GM12878 (cell line): ENCODE data around the gene C3orf20. TPM values are rescaled to one million over a fixed set of nuclear protein-coding genes. Genes with fewer than 3 reads are reported as not detected.

Experiments
- ATAC-seq: fragments of 200-7000 bp; cut with Tn5 transposase; 3 replicates; pipeline ENCODE4 v1.9.1; 2020; ENCODE audit warnings: mild to moderate bottlenecking, moderate library complexity
- BruUV-seq: library from RNA; stranded (reverse); fragments of 400-500 nt; replicated peaks from 2 replicates; lab custom pipeline; 2021; lab: Mats Ljungman, UMichigan
- CTCF ChIA-PET: fragments of 300-600 bp; sonication (Branson Sonifier 250); formaldehyde crosslinking; extraction: SDS; loops from one replicate; lab custom pipeline; 2021; ENCODE audit warnings: inconsistent platforms; lab: Yijun Ruan, JAX
- POLR2A ChIA-PET: fragments of 350-600 bp; formaldehyde crosslinking; extraction: SDS; loops from one replicate; lab custom pipeline; 2021; ENCODE audit warnings: inconsistent platforms; lab: Charles Lee
- RAD21 ChIA-PET: fragments of 300-600 bp; sonication (Branson Sonifier 250); formaldehyde crosslinking; loops from one replicate; lab custom pipeline; 2023; ENCODE audit warnings: antibody characterized with exemption; ENCODE audit not compliant: unreplicated experiment; lab: Charles Lee
- SMC1A ChIA-PET: fragments of 300-600 bp; sonication (Branson Sonifier 250); formaldehyde crosslinking; loops from one replicate; lab custom pipeline; 2023; ENCODE audit not compliant: unreplicated experiment, uncharacterized antibody; lab: Charles Lee
- DNase-seq: peaks from one replicate; pipeline ENCODE4 v3.0.0-alpha.2; 2011; ENCODE audit warnings: low read depth, low spot score
- FAIRE-seq: peaks from 3 replicates; lab custom pipeline; 2011; peaks lifted over from hg19 to GRCh38; lab: Jason Lieb, UNC
- H2AFZ ChIP-seq: 2 replicates; pipeline ENCODE4 v1.6.0; 2011; ENCODE audit warnings: low read depth, low read length, control low read depth; ENCODE audit not compliant: control insufficient read depth
- H3K27ac ChIP-seq: 2 replicates; pipeline ENCODE4 v1.5.1; 2011; ENCODE audit warnings: control low read depth; ENCODE audit not compliant: control insufficient read depth, insufficient read depth
- H3K27me3 ChIP-seq, 2 experiments: replicated peaks in 1 of 2; 2 replicates each; pipeline versions ENCODE4 v1.6.0 to v1.6.1; 2011; ENCODE audit warnings: low read length in 1 of 2; ENCODE audit not compliant: control insufficient read depth in 2 of 2, insufficient read depth in 2 of 2
- H3K36me3 ChIP-seq, 2 experiments: 2 replicates each; pipeline ENCODE4 v1.5.1; 2011; ENCODE audit warnings: low read length in 1 of 2; ENCODE audit not compliant: control insufficient read depth in 2 of 2, insufficient read depth in 2 of 2
- H3K4me1 ChIP-seq: 2 replicates; pipeline ENCODE4 v1.6.1; 2011; ENCODE audit warnings: mild to moderate bottlenecking, low read length, moderate library complexity, mixed read lengths; ENCODE audit not compliant: control insufficient read depth, insufficient read depth
- H3K4me2 ChIP-seq: 2 replicates; pipeline ENCODE4 v1.6.0; 2011; ENCODE audit warnings: control low read depth; ENCODE audit not compliant: control insufficient read depth, insufficient read depth
- H3K4me3 ChIP-seq: fragments of 200-600 bp; sonication (generic); 2 replicates; pipeline ENCODE4 v1.5.1; 2016
- H3K79me2 ChIP-seq: 2 replicates; pipeline ENCODE4 v1.6.0; 2011; ENCODE audit warnings: low read length; ENCODE audit not compliant: control insufficient read depth, insufficient read depth
- H3K9ac ChIP-seq: 2 replicates; pipeline ENCODE4 v1.8.0; 2011; ENCODE audit warnings: low read length, control low read depth, mixed read lengths; ENCODE audit not compliant: control insufficient read depth, insufficient read depth
- H3K9me3 ChIP-seq: replicated peaks from 3 replicates; pipeline ENCODE4 v1.5.1; 2011; ENCODE audit warnings: mild to moderate bottlenecking, low read length; ENCODE audit not compliant: control insufficient read depth, insufficient read depth
- H4K20me1 ChIP-seq: 2 replicates; pipeline ENCODE4 v1.6.0; 2011; ENCODE audit not compliant: control insufficient read depth, insufficient read depth
- ATF3 ChIP-seq: IDR thresholded peaks from 2 replicates; pipeline ENCODE4 v1.6.1; 2011; ENCODE audit warnings: low read depth, mild to moderate bottlenecking, low read length, moderate library complexity, borderline replicate concordance; ENCODE audit errors: extremely low read depth
- BACH1 ChIP-seq: fragments of 450-650 bp; IDR thresholded peaks from 2 replicates; pipeline ENCODE4 v1.6.1; 2017; ENCODE audit warnings: mild to moderate bottlenecking, borderline replicate concordance
- BMI1 ChIP-seq: fragments of 450-650 bp; IDR thresholded peaks from 2 replicates; pipeline ENCODE4 v1.6.1; 2016; ENCODE audit warnings: mild to moderate bottlenecking, moderate library complexity, borderline replicate concordance
- CREM ChIP-seq: IDR thresholded peaks from 2 replicates; pipeline ENCODE4 v1.6.1; 2014; ENCODE audit warnings: antibody characterized with exemption, low read depth
- DPF2 ChIP-seq: fragments of 450-650 bp; IDR thresholded peaks from 2 replicates; pipeline ENCODE4 v1.6.1; 2017; ENCODE audit warnings: mild to moderate bottlenecking
- GATAD2B ChIP-seq: fragments of 450-650 bp; conservative IDR thresholded peaks from 2 replicates; pipeline ENCODE4 v1.6.1; 2017; ENCODE audit warnings: low read depth, mild to moderate bottlenecking, moderate library complexity
- HDAC2 ChIP-seq: fragments of 200-600 bp; sonication (generic); IDR thresholded peaks from 2 replicates; pipeline ENCODE4 v1.6.1; 2017
- HDAC6 ChIP-seq: fragments of 200-600 bp; sonication (generic); IDR thresholded peaks from one replicate; pipeline ENCODE4 v1.8.0; 2017; ENCODE audit warnings: antibody characterized with exemption; ENCODE audit not compliant: unreplicated experiment
- IKZF2 ChIP-seq, 2 experiments: fragments of 450-650 bp; IDR thresholded peaks; 2 replicates each; pipeline ENCODE4 v1.6.1; 2017; ENCODE audit warnings: mild to moderate bottlenecking in 2 of 2, moderate library complexity in 2 of 2
- MEF2B ChIP-seq: fragments of 450-650 bp; IDR thresholded peaks from 2 replicates; pipeline ENCODE4 v1.6.1; 2018; ENCODE audit warnings: mild to moderate bottlenecking, moderate library complexity; ENCODE audit not compliant: partially characterized antibody, poor library complexity, severe bottlenecking
- MXI1 ChIP-seq: fragments of 150-350 bp; IDR thresholded peaks from 2 replicates; pipeline ENCODE4 v1.6.1; 2011; ENCODE audit warnings: low read depth, mild to moderate bottlenecking, inconsistent platforms, low read length, improper control_type of control experiment
- NRF1 ChIP-seq: conservative IDR thresholded peaks from 2 replicates; pipeline ENCODE4 v1.6.1; 2011; ENCODE audit warnings: mild to moderate bottlenecking, low read depth, low read length, improper control_type of control experiment
- RCOR1 ChIP-seq: conservative IDR thresholded peaks from 2 replicates; pipeline ENCODE4 v1.6.1; 2012; ENCODE audit warnings: low read depth, low read length, improper control_type of control experiment
- RUNX3 ChIP-seq: IDR thresholded peaks from 2 replicates; pipeline ENCODE4 v1.6.1; 2012; ENCODE audit warnings: low read length, inconsistent platforms
- ZNF207 ChIP-seq: fragments of 450-650 bp; IDR thresholded peaks from 2 replicates; pipeline ENCODE4 v1.6.1; 2014; ENCODE audit warnings: antibody characterized with exemption, mild to moderate bottlenecking, borderline replicate concordance
- ZNF622 ChIP-seq: fragments of 450-650 bp; IDR thresholded peaks from 2 replicates; pipeline ENCODE4 v1.6.1; 2017; ENCODE audit warnings: mild to moderate bottlenecking, inconsistent platforms
- ZSCAN29 ChIP-seq: fragments of 450-650 bp; IDR thresholded peaks from 2 replicates; pipeline ENCODE4 v1.6.1; 2017; ENCODE audit warnings: mild to moderate bottlenecking, moderate library complexity
- ZZZ3 ChIP-seq: IDR thresholded peaks from 2 replicates; pipeline ENCODE4 v1.6.1; 2011; ENCODE audit warnings: low read depth; ENCODE audit not compliant: control insufficient read depth, insufficient read length
- WGBS: methylation state at CpG from one replicate; pipeline ENCODE4 v1.1.6; 2016; ENCODE audit warnings: low lambda C conversion rate; ENCODE audit not compliant: insufficient replicate concordance, insufficient coverage; ENCODE audit errors: missing lambda C conversion rate; 5-methylcytosine and 5-hydroxymethylcytosine counted together
- in situ Hi-C: fragments of 300-500 bp; cut with MboI; formaldehyde crosslinking; loops from 9 replicates; pipeline ENCODE4 v1.14.3; 2018; ENCODE audit warnings: mixed read lengths
- intact Hi-C: fragments of 100-400 bp; cut with micrococcal nuclease; formaldehyde crosslinking; loops from one replicate; pipeline ENCODE4 v1.14.2; 2022; ENCODE audit not compliant: unreplicated experiment
- polyA plus RNA-seq, 11 experiments: library from polyadenylated mRNA; depleted of rRNA in 4 of 11; unstranded in 6 of 11; stranded (reverse) in 5 of 11; fragments of >200 nt; fragmentation: Nextera tagmentation in 4 of 11; fragmentation: Illumina TruSeq in 1 of 11; extraction: Ambion mirVana in 4 of 11; extraction: Trizol in 1 of 11; gene quantifications; 1 replicate in 1 of 11; 2 replicates in 10 of 11; pipeline versions ENCODE4 v1.2.1 to v1.2.3, GENCODE V29; 2011 to 2016; ENCODE audit warnings: inconsistent platforms in 2 of 11, missing spikeins in 2 of 11, low read depth in 1 of 11
- total RNA-seq, 4 experiments: library from RNA; depleted of rRNA in 3 of 4; stranded (reverse); fragments of >200 nt in 3 of 4; fragmentation: Illumina TruSeq in 1 of 4; extraction: Trizol in 1 of 4; gene quantifications; 2 replicates each; pipeline versions ENCODE4 v1.2.1 to v1.2.3, GENCODE V29; 2013 to 2021

C3orf20 gene
- total and polyA plus RNA-seq, 10 of the 15 experiments (the other 5 are each of a cell fraction or from before 2014, with no cell fraction given), result 0.05 to 2.9 (median 1.0) TPM

GRCh38 chr3:14685179-14685578 lies 10.2 kb downstream of the C3orf20 start:
- ChIA-PET SMC1A (interaction anchor here (10.1 kb wide), 1 partner anchor 95 kb away, joined by 86 read pairs; no protein-coding TSS in a partner anchor), RAD21 (no interaction called here), POLR2A (no interaction called here), CTCF (interaction anchor here (1.2 kb wide), 1 partner anchor 97 kb away, joined by 3 read pairs; no protein-coding TSS in a partner anchor)
- intact Hi-C loops, result no loop called here
- Histone ChIP-seq H3K9ac (no peak overlapping the region), H3K27ac (no peak overlapping the region), H3K9me3 (no peaks in the 10 kb centered on the region), H3K4me2 (no peak overlapping the region), H3K4me1 (peaks cover 38% of the 10 kb centered on the region), H2AFZ (no peak overlapping the region; the same call in 1 of the 2 replicates), H3K36me3 (no peaks in the 10 kb centered on the region), H3K4me3 (no peak overlapping the region), H3K27me3 (no peaks in the 10 kb centered on the region), H3K79me2 (no peaks in the 10 kb centered on the region; the same call in 1 of the 2 replicates), H4K20me1 (no peaks in the 10 kb centered on the region)
- no peak for FAIRE-seq
- WGBS, result 45% methylated on average over 4 of the region's 4 CpGs
- ATAC-seq, result no peak
- BruUV-seq, result no TSS peak
- in situ Hi-C loops, result no loop called here
- TF ChIP-seq NRF1, result no peak
- no peak for TF ChIP-seq IKZF2 (IDR thresholded peaks at IDR 0.05)
- TF ChIP-seq ZNF622, result no peak
- no peak for TF ChIP-seq ZSCAN29
- no peak for TF ChIP-seq HDAC6
- no peak for TF ChIP-seq ZNF207
- no peak for TF ChIP-seq DPF2
- no peak for TF ChIP-seq GATAD2B
- no peak for TF ChIP-seq MXI1
- no peak for TF ChIP-seq HDAC2
- TF ChIP-seq BMI1, result no peak
- TF ChIP-seq ATF3, result no peak
- TF ChIP-seq RCOR1, result no peak
- no peak for TF ChIP-seq BACH1
- peak; percentile 13; the same call in 1 of the 2 replicates for TF ChIP-seq RUNX3
- TF ChIP-seq MEF2B, result no peak
- peak; percentile 63 for TF ChIP-seq ZZZ3
- TF ChIP-seq CREM, result 0 out of 2 replicates have a peak, but pooled peaks have one; percentile 31
- DNase-seq, result no peak
